Measurements from ENCODE around the gene PRPF19.
"Not testable (repeated sequence)": the region's sequence is repeated elsewhere in the genome, so short reads cannot be mapped to it uniquely, and the experiment has no call there.

Gene PRPF19

DNA sequence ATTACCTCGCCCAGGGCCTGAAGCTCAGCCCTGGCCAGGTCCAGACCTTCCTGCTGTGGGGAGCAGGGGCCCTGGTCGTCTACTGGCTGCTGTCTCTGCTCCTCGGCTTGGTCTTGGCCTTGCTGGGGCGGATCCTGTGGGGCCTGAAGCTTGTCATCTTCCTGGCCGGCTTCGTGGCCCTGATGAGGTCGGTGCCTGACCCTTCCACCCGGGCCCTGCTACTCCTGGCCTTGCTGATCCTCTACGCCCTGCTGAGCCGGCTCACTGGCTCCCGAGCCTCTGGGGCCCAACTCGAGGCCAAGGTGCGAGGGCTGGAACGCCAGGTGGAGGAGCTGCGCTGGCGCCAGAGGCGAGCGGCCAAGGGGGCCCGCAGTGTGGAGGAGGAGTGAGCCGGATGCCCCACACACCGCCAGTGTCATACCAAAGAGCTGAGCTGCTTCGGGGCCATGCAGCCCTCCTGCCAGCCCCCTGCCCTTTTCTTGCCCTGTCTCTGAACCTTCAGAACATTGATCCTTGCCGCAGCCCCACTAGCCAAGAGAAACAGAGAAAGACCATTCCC lies 15.5 kb upstream of the PRPF19 start:
- DNase-seq: no peak

DNA sequence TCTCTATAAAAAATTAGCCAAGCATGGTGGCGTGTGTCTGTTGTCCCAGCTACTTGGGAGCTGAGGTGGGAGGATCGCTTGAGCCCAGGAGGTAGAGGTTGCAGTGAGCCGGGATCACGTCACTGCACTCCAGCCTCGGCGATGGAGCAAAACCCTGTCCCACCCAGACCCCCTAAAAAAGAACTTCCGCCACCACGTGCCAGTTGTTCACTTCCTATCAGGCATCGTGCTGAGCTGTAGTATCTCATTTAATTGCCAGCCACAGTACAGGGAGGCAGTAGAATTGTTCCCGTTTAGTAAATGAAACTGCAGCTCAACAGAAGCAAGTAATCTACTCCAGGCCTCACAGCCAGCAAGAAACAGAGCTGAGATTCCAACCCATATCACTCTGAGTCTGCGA lies 14.9 kb upstream of the PRPF19 start:
- DNase-seq: no peak

DNA sequence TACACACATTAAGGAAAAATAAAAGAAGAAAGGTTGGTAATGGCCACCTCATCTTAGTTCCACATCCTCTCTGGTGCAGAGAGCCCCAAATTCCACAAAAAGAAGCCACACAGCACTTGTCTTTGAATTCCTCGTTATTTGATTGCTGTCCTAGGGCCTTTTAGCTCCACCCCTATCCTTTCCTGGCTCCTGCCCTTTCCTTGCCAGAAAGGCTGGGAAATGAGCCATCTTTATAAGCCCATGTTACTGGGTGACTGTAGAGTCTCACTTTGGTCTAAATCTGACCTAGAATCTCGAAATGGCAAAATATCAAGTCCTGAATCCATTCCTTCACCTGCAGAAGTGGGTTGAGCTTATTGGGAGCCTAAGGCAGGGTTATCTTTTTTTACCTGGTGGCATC lies 13.6 kb upstream of the PRPF19 start:
- no peak for DNase-seq

DNA sequence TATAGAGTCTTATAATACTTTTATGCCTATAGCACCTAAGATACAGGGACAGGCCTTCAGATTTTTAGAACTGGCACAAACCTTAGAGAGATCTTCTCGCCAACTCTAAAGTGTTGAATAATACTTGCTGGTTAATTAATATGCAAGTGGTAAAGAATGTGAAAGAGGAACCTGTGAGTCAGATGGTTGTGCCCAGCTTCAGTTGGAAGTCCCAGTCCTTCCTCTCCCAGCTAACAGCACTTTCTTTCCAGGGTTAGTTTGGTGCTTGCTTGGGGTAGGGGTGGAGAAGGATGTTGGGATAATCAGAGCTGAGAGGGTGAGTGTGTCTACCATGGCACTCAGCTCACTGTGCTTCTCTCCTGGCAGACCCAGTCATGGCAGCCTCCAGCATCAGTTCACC lies 12.9 kb upstream of the PRPF19 start:
- DNase-seq: no peak

DNA sequence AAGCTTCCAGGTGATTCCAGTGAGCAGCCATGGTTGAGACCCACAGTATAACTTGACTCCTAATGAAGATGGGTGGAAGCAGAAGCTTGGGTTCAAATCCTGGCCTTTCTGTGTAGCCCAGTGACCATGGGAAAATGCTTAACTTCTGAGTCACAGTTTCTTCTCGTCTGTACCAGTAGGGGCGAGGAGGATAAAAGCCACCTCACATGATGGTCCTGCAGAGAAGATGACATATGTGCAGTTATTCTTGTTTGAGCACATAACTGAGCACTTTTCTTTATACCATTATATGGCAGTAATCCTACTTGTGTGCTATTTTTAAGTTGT lies 12.5 kb upstream of the PRPF19 start:
- no peak for DNase-seq

DNA sequence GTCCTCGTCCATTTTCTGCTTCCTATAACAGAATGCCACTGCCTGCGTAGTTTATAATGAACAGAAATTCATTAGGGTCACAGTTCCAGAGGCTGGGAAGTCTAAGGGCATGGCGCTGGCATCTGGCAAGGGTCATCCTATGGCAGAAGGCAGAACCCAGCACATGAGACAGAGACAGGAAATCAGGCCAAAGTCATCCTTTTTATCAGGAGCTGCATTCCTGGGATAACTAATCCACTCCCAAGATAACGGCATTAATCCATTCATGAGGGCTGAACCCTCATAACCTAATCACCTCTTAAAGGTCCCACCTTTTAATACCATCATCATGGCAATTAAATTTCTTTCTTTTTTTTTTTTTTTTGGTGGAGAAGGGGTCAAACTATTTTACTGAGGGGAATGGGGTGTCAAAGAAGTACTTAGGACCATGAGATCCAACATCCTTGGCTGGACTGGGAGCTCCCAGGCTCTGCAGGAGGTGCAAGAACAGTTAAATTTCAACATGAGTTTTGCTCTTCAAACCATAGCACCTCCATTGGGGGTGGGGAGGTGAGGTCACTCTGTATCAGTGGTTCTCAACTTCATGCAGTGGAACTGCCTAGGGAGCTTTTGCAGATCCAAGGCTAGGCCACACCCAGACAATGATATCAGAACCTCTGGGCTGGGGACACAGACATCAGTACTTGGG lies 12.0 kb upstream of the PRPF19 start:
- no peak for DNase-seq

DNA sequence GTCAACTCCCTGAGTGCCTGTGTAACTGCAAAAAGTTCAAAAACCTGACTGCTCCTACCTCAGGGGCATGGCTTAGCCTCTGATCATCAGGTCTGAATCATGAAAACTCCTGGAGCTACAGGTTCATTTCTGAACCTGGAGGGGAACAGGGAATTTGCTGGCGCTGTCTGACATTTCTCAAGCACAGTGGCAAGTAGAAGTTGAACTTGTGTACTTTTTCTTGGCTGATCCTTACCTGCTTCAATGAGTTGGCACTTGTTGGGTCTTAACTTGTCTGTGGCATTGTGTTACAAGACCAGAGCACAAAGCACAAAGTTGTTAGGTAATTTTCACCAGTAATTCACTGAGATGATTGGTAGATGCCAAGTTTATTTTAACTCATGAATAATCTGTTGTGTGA lies 10.9 kb upstream of the PRPF19 start:
- no peak for DNase-seq

DNA sequence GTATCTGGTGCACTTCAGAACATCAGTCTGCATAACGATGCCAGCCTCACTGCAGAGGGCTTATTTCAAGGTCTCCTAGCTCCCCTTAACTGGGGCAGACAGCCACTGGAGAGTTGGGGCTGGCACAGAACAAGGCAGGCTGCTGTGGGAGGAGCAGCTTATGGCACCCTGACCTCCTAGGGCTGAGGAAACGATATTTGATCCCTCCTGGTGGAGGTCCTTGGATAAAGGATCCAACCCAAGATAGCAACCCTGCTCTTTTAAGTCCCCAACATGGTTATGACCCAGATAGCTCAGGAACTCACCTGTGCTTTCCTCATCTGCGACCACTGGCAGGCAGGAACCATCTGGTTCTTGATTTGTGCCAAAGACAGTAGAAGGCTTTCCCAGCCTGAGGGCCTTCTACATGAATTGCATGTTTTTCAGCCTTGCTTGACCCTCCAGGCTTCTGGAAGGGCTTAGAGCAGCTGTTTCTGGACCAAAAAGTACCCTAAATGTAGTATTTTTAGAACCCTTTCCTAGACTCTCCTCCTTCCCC lies 10.4 kb upstream of the PRPF19 start:
- DNase-seq: no peak

DNA sequence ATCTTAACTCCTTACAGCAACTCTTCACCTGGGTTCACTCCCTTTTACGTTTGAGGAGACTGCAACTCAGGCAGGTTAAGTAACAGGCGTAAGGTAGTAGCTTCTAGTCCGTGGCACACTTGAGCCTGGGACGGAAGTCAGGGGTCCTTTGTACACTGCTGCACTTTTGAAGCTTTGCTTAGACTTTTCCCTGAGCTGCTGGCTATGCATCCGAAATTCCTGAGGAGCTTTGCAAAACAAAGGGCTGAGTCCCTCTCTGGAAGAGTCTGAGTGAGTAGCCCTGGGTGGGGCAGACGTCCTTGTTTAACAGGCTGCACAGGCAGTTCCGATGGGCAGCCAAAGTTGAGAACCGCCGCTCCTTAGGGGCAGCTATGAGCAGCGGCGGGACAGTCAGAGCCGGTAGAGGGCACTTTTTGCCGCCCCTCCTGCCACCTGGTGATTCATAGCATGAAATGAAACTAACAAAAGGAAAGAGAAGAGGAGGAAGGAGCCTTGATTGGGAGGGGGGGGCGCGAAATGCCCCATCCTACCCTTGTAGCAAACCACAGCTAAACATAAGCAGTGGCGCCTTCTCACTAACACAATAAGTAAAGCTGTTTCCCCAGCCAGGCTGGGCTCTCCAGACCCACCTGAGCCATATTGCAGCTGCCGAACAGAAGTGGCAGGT lies 9.0 kb upstream of the PRPF19 start:
- peak in 1 of 2 experiments; percentile 15 for DNase-seq

DNA sequence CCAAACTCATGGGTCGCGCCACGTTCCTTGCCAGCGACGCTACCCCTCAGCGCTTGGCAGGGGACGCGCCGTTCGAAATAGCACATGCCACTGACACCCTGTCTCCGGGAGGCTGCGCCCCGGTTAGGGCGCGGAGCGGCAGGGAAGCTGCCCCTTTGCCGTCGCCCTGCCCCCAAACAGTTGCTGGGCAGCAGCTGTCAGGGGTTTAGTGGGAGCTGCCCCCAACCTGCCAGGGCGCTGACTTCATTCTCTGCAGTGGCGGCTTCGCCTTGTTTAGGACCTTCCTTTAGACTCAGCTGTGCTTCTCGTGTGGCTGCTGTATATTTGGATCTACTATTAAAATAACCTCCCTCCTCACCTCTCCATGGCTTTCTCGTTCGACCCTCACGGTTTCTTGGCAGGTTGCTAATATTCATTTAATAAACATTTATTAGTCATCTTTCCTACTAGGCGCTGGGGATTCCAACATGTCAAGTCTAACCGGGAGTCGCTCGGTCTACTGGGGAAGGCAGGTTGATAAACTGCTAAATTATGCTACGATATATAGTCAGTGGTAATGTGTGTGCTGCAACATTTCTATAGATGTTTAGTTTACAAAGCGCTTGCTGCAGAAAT lies 8.4 kb upstream of the PRPF19 start:
- peak in 1 of 2 experiments; percentile 27 for DNase-seq

DNA sequence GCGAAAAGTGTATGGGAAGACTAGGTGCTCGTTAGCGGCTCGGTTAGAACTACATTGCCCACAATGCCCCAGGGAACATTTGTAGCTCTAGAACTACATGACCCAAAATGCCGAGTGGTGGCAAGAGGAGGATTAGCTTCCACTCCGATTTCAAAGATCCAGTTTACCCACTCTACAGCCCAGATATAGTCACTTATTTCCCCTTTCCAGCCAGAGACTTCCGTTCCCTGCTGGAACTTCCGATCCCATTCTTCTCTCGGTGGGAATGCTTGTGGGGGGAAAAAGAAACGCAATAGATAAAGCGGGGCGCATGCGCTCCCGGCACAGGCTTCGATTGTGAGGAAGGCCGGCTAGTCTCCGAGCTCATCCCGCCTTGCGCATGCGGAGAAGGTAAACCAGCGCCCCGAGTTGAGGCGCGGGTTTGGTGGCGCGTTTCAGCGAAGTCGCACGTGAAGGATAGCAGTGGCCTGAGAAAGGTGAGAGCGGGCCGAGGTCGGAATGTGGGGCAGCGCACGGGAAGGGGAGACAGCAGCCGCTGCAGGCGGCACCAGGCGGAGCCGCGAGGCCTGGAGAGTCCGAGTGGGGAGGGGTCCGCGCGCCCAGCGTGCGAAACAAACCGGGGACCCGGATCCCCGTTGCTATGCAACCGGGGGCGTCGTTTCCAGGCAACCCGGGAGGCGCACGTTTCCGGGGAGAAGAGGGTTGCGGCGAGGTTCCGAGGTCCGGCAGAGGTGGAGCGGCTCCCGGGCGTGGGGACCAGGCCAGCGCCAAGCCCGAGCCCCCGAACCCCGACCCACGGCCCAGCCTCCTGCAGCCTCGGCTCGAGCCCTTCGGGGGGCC lies 7.6 kb upstream of the PRPF19 start, which contains the start of gene TMEM109:
TMEM109 (plus strand) TSS at position 366 of the 840 bp plus-strand sequence. CDS start 5,536 bp downstream, outside the sequence.
- peak; percentile 90 to 94 for DNase-seq

DNA sequence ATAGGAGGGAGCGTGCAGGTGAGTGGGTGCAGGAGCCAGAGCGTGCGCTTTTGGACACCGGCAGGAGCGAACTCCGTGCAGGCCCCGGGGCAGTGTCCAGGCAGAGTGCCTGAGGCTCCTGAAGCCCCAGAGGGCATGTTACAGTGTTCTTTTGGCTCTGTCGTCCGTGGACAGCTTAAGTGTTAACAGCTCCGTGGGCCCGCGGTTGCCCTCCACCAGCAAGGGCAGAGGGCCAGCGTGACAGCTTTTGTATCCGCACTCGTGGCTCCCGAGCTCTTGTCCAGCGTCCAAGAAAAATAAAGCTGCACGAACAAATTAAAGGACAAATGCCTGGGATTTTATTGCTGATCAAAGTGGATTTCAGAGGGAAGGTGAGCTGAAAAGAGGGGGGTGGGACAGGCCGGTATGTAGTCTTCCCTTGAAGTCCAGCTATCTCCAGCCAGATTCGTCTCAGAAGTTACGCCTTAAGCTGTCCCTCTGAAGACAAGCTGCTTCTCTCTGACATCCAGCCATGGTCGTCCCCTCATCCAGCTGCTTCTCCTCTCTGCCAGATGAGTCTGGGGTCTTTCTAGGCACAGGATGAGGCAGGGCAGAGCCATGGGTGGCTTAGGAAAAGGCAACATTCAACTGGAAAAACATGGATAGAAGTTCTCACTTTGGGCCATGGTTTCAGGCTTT lies 6.6 kb upstream of the PRPF19 start:
- no peak for DNase-seq

DNA sequence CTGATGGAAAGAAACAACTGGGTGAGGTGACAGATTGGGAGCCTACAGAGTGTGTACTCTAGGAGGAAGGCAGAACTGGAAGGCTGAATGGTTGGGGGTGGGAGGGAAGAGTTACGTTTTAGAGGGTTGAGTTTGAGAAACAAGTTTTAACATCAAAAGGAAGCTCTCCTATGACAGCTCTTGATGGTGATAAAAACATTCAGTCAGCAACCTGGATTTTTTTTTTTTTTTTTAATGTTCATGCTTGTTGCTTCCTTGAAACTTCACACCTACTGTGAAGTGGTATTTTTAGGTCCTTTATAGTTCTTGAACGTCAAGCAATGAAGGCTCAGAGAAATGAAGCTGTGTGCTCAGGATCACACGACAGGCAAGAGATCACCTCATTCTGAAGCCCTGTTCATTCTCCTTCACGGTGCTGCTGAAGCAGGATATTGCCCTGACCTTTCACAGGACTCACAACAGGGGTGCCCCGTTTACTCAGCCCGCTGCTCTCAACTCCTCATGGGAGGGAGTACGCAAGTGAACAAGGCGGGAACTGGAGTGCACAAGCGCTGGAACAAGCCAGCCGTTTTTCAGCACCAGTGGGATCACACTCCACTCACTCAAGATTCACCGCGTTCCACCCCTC lies 6.0 kb upstream of the PRPF19 start:
- DNase-seq: no peak

DNA sequence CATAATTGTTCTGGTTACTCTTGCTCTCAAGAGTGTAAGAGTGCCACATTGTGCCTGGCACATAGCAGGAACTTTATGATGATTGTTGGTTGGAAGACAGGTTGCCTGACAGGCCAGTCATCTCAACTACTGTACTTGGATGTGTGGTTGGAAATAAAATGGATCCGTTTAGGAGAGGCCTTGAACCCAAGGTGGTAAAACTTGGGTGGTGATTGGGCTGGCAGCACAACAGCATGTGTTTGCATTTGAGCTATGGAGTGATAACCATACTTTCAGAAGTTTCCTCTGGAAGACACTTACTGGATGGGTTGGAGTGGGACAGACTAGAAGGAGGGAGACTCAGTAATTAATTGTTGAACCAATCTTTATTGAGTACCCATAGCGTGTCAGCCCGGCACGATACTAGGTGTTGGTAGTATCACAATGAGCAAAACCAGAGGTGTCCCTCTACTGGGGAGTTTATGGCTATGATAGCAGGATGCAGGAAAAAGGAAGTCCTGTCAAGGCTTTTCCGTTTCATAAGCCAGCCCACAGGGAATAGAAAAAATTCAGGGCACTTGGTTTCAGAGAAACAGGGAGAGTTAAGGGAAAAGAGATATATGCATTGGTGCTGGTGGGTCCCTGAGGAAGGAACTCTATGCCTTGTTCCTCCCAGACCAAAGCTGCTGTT lies 4.5 kb upstream of the PRPF19 start:
- DNase-seq: no peak

DNA sequence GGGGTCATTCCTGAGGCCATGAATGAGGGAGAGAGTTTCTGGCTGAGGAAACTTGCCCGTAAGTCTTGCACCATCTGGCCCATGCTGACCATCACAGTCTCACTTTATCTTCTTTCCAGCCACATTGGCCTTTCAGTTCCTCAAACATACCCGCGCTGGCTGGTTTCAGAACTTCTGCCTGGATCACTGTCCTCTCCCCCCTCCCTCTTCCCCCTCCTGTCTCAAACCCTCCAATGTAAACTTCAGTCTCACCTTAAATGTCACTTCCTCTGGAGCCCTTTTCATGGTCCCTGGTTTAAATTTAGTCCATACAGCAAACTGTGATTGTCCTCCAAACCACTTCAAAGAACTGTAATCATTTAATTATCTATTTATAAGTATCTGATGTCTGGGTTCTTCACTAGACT lies 3.9 kb upstream of the PRPF19 start:
- no peak for DNase-seq

DNA sequence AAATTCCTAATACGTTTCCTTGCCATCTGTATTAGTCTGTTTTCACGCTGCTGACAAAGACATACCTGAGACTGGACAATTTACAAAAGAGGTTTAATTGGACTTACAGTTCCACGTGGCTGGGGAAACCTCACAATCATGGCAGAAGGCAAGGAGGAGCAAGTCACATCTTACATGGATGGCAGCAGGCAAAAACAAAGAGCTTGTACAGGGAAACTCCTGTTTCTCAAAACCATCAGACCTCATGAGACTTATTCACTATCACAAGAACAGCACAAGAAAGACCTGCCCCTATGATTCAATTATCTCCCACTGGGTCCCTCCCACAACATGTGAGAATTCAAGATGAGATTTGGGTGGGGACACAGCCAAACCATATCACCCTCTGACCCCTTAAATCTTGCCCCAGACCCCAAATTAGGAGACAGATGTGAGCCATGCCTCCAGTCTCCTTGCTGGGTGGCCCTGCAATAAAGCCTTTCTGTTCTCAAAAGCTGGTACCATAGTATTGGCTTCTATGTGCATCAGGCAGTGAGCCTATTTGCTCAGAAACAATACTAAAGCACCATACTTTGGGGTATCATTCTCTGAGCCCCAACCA lies 3.4 kb upstream of the PRPF19 start:
- DNase-seq: not testable (repeated sequence)

DNA sequence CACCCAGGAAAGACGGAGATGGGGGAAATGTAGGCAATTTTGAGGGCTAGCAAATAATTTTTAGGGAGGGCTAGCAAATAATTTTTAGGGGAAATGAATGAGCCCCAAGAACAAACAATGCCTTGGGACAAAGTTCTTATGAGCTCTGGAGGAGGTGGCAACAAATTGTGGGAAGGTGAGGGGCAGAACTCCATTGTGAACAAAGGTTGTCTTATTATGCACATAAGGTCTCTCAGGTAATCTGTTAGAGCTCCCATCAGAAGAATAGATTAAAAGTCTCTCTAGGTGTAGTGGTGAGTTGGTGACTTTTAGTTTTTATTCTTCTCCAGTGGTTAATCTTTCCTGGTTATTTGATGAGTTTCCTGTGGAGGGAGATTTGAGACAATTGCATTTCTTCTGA lies 2.4 kb upstream of the PRPF19 start:
- DNase-seq: no peak

DNA sequence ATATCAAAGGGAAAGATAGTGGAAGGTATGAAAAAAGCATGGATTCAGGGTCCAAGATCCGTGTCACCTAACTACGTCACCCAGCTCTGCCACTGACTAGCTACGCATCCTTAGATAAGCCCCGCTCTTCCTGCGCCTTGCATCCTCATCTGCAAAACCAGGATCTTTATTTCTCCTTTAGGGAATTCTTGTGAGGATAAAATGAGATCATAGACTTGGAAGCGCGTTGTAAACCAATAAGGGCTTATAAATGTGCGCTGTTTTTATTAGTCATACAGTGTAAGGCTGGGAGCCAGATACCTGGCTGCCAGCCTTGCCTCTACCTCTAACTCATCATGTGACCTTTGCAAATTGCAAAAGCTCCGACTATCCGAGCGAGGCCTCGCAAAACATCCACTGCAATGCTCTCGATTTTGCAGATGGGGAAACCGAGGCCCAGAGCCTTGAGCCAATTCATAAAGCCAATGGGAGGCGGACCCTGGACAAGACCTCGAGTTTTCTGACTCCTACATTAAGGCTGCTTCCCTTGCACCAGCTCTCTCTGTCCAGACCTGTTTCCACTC lies 753 bp downstream of the PRPF19 start:
- peak; percentile 17 to 49 for DNase-seq

DNA sequence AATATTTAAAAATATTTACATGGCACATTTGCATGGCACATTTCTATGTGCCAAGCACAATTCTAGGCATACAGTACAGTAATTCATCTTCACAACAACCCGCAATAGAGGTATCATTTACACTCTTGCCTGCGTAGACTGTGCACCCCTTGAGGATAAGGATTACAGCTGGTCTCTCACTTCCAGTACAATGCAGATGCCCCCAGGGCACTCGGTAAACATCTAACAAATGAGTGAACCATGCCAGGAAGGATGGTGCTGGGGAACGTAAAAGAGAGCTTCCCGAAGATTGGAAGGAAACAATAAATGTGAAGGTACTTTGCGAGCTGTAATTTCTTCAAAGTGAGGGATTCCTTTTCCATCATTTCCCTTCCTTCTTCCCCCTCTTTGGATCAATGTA lies 1.3 kb downstream of the PRPF19 start:
- DNase-seq: peak in 1 of 2 experiments; percentile 70

DNA sequence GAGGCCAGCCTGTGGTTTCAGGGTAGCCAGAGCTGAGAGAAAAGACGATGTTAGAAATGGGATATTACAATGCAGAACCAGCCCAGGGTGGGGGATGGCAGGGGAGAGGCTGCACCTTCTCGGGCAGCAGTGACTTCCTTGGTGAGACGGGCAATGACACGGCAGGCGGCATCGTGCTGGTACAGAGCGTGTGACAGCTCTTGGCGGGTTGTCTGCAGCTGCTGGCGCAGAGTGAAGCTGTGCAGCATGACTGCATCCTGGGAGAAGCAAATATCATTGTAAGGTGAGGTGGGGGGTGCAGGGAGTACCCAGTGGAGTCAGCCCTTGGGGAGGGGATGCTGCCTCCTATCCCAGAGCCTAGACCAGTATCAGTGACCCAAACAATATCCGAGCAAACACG lies 3.8 kb downstream of the PRPF19 start:
- no peak for DNase-seq
